ENCODE data around the gene CENPT.
A peak's percentile ranks its signal among the peaks of the same experiment; 100 is the strongest.

The CENPT gene

GRCh38 chr16:67847064-67847861 is at the start of gene CENPT:
TSS of gene CENPT (minus strand) at chr16:67847693. CDS start at chr16:67833859, 13,834 bp downstream.
- peak in 2 of 3 experiments; percentile 22 to 31 for DNase-seq (ENCODE audit: low read depth in 2 of 3, low spot score in 2 of 3)

GRCh38 chr16:67897231-67897630 is 49.7 kb upstream of the CENPT start:
- no peak for DNase-seq (ENCODE audit: low read depth in 2 of 3, low spot score in 2 of 3)

- no peak for DNase-seq (ENCODE audit: low read depth in 2 of 3, low spot score in 2 of 3)
Measured at GRCh38 chr16:67893743-67894399, 46.4 kb upstream of the CENPT start.

- DNase-seq (ENCODE audit: low read depth in 2 of 3, low spot score in 2 of 3), result peak; percentile 70 to 89 (median 89)
Measured at GRCh38 chr16:67892899-67893742, 45.6 kb upstream of the CENPT start, which contains the start of gene PSKH1. TSS of gene PSKH1 (plus strand) at chr16:67893254. CDS start at chr16:67908750, 15,496 bp downstream.

GRCh38 chr16:67892375-67892774 is 44.9 kb upstream of the CENPT start:
- DNase-seq (ENCODE audit: low read depth in 2 of 3, low spot score in 2 of 3), result no peak

- DNase-seq (ENCODE audit: low read depth in 2 of 3, low spot score in 2 of 3), result no peak
Measured at GRCh38 chr16:67888331-67888730, 40.8 kb upstream of the CENPT start.

GRCh38 chr16:67886387-67886786 is 38.9 kb upstream of the CENPT start:
- no peak for DNase-seq (ENCODE audit: low read depth in 2 of 3, low spot score in 2 of 3)

GRCh38 chr16:67885976-67886375 is 38.5 kb upstream of the CENPT start:
- DNase-seq (ENCODE audit: low read depth in 2 of 3, low spot score in 2 of 3), result no peak

GRCh38 chr16:67885545-67885944 is 38.1 kb upstream of the CENPT start:
- no peak for DNase-seq (ENCODE audit: low read depth in 2 of 3, low spot score in 2 of 3)

GRCh38 chr16:67884684-67885083 is 37.2 kb upstream of the CENPT start, which contains the start of gene NRN1L:
TSS of gene NRN1L (plus strand) at chr16:67884885. CDS start at chr16:67884904, 19 bp downstream.
- DNase-seq (ENCODE audit: low read depth in 2 of 3, low spot score in 2 of 3), result no peak

GRCh38 chr16:67883872-67884261 is 36.4 kb upstream of the CENPT start:
- DNase-seq (ENCODE audit: low read depth in 2 of 3, low spot score in 2 of 3), result peak; percentile 35 to 58 (median 40)

GRCh38 chr16:67883146-67883871 is 35.8 kb upstream of the CENPT start:
- no peak for DNase-seq (ENCODE audit: low read depth in 2 of 3, low spot score in 2 of 3)

GRCh38 chr16:67882374-67883145 is 35.1 kb upstream of the CENPT start:
- no peak for DNase-seq (ENCODE audit: low read depth in 2 of 3, low spot score in 2 of 3)

GRCh38 chr16:67881621-67882161 is 34.2 kb upstream of the CENPT start:
- no peak for DNase-seq (ENCODE audit: low read depth in 2 of 3, low spot score in 2 of 3)

- DNase-seq (ENCODE audit: low read depth in 2 of 3, low spot score in 2 of 3), result no peak
Measured at GRCh38 chr16:67880584-67880983, 33.1 kb upstream of the CENPT start.

GRCh38 chr16:67879936-67880335 is 32.4 kb upstream of the CENPT start:
- no peak for DNase-seq (ENCODE audit: low read depth in 2 of 3, low spot score in 2 of 3)

GRCh38 chr16:67879462-67879861 is 32.0 kb upstream of the CENPT start:
- DNase-seq (ENCODE audit: low read depth in 2 of 3, low spot score in 2 of 3), result no peak

- no peak for DNase-seq (ENCODE audit: low read depth in 2 of 3, low spot score in 2 of 3)
Measured at GRCh38 chr16:67878846-67879245, 31.4 kb upstream of the CENPT start.

GRCh38 chr16:67878232-67878631 is 30.7 kb upstream of the CENPT start:
- no peak for DNase-seq (ENCODE audit: low read depth in 2 of 3, low spot score in 2 of 3)

- no peak for DNase-seq (ENCODE audit: low read depth in 2 of 3, low spot score in 2 of 3)
Measured at GRCh38 chr16:67877064-67877463, 29.6 kb upstream of the CENPT start.

Data from activated CD8-positive, alpha-beta memory T cell treated with anti-CD3 and anti-CD28 coated beads for 48 hours (primary cell).